ENCODE data around the gene DNAH1.

The DNAH1 gene

GRCh38 chr3:52358362-52358940 lies 42.3 kb downstream of the DNAH1 start:
- no peak for DNase-seq (ENCODE audit: low spot score)

GRCh38 chr3:52359116-52359855 lies 43.2 kb downstream of the DNAH1 start:
- DNase-seq (ENCODE audit: low spot score): no peak

GRCh38 chr3:52361011-52361410 lies 44.9 kb downstream of the DNAH1 start:
- no peak for DNase-seq (ENCODE audit: low spot score)

- DNase-seq (ENCODE audit: low spot score): no peak
These were observed 45.3 kb downstream of the DNAH1 start for GRCh38 chr3:52361454-52361853.

DNA sequence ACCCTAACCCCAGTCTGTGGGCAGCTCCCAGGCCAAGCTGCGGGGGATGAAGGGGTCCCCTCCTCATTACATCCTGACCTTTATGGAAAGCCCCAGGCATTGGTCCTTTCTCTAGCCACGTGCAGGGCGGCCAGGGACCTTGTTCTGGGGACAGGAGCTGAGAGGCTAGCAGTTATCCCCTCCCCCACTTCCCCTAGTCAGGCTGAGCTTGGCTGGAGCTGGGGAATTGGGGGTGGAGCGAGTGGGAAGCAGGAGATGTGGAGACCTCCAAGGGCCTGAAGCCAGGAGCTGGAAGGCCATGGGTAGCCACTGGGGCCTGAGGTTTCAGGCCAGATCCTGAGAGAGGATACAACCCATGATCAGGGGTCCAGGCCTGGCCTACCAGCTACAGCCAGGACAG lies 45.8 kb downstream of the DNAH1 start:
- no peak for DNase-seq (ENCODE audit: low spot score)

- no peak for DNase-seq (ENCODE audit: low spot score)
These were observed 48.4 kb downstream of the DNAH1 start for GRCh38 chr3:52364322-52365035.

- DNase-seq (ENCODE audit: low spot score): no peak
These were observed 50.4 kb downstream of the DNAH1 start for GRCh38 chr3:52366527-52366926.

DNA sequence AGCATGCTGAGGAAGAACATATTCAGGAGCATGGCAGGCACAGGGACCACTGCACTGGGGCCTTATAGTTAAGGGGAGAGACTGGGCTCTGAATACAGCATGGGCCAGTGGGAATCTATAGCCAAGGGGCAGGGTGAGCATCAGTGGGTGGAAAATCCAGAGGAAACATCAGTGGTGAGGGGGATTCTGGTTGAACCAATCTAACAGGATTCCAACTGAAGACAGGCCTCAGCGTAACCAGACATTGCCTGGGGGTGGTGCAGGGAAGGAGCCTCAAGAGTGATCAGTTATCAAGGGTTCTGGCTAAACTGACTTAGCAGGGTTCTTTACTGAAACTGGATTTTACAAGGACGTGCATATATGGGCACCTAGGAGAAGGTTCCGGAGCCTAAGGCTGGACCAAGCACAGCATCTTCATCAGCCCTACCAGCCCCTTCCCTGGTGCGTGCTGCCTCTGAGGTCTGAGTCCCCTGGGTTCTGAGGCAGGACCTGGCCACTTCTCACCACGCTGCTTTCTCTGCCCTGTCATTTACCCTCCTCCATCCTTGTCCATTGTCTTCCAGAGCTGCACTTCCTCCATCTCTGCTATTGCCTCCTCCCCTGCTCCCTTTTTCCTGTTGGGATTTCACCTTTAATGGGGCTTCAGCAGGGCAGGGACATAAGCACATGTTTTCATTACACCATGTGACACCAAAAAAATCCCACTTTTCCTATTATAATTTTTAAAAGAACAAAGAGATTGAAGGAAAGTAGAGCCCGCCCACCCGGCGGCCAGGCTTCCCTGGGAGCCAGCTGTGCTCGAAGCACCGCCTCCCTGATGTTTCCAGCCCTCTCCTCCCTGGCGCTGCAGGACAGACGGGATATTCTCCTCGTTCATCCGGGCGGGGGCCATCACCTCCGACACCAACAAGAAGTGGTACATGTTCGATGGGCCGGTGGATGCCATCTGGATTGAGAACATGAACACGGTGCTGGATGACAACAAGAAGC lies 52.1 kb downstream of the DNAH1 start:
- no peak for DNase-seq (ENCODE audit: low spot score)

DNA sequence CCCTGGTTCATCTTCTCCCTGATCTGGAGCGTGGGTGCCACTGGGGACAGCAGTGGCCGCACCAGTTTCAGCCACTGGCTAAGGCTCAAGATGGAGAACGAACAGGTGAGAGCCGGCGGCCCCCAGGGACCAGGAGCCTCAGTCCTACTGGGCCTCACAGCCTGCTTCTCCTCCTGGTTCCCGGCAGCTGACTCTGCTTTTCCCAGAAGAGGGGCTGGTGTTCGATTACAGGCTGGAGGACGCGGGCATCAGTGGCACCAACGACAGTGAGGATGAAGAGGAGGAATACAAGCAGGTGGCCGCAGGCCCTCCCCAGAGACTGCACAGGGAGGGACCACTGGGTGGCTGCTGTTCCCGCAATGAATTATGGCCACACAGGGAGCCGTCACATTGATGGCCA lies 54.4 kb downstream of the DNAH1 start:
- no peak for DNase-seq (ENCODE audit: low spot score)

DNA sequence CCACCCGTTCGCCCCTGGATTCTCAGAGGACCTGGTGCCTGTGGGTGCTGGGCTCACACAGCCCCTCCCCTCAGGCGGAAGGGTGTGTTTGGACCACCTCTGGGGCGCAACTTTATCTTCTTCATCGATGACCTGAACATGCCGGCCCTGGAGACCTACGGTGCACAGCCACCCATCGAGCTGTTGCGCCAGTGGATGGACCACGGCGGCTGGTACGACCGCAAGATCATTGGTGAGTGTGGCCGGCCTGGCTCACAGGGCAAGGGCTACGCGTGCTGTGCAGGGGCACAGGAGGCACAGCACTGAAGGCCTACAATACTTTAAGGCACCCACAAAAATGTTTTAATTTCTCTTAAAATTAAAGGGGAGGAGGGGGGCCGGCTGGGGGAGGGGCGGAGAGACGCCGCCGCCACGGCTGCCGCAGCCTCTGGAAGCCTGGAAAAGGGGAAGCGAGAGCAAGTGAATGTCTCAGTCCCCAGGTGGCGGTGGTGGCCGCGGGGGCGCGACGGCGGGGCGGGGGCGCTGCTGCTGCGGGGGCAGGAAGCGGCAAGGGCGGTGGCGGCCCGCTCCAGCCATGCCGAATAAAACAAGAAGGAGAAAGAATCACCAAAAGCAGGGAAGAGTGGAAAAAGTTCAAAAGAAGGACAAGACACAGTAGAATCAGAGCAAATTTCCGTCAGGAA lies 56.8 kb downstream of the DNAH1 start:
- no peak for DNase-seq (ENCODE audit: low spot score)

DNA sequence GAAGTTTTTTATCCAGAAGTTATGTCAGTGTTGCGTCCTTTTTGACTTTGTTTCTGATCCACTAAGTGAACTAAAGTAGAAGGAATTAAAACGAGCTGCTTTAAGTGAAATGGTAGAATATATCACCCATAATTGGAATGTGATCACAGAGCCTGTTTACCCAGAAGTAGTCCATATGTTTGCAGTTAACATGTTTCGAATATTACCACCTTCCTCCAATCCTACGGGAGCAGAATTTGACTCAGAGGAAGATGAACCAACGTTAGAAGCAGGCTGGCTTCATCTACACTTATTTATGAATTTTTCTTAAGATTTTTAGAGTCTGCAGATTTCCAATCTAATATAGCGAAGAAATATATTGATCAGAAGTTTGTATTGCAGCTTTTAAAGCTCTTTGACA lies 57.6 kb downstream of the DNAH1 start:
- DNase-seq (ENCODE audit: low spot score): no peak

DNA sequence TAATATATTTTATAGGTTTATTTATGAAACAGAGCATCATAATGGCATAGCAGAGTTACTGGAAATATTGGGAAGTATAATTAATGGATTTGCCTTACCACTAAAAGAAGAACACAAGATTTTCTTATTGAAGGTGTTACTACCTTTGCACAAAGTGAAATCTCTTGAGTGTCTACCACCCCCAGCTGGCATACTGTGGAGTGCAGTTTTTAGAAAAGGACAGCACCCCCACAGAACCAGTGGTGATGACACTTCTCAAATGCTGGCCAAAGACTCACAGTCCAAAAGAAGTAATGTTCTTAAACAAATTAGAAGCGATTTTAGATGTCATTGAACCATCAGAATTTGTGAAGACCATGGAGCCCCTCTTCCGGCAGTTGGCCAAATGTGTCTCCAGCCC lies 58.1 kb downstream of the DNAH1 start:
- DNase-seq (ENCODE audit: low spot score): no peak

- no peak for DNase-seq (ENCODE audit: low spot score)
These were observed 63.5 kb downstream of the DNAH1 start for GRCh38 chr3:52379610-52380009.

- no peak for DNase-seq (ENCODE audit: low spot score)
These were observed 63.9 kb downstream of the DNAH1 start for GRCh38 chr3:52380023-52380422.

- no peak for DNase-seq (ENCODE audit: low spot score)
These were observed 65.5 kb downstream of the DNAH1 start for GRCh38 chr3:52381623-52382022.

GRCh38 chr3:52383446-52383845 lies 67.3 kb downstream of the DNAH1 start:
- DNase-seq (ENCODE audit: low spot score): no peak

GRCh38 chr3:52384019-52384761 lies 68.1 kb downstream of the DNAH1 start:
- DNase-seq (ENCODE audit: low spot score): no peak

DNA sequence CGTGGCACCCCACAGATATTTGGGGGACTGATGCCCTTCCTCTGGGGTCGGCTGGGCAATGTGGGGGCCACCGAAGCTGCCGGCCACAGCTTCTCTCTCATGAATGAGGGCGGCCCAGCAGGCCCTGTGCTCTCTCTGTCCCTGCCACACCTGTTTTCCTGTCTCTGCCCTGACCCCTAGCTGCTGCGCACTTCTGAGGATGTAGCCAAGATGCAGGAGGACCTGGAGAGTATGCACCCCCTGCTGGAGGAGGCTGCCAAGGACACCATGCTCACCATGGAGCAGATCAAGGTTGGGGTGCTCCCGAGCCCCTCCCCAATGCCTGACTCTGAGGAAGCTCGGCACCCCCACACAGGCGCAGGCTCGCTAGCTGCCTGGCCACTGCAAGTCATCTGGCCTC lies 69.0 kb downstream of the DNAH1 start:
- peak; percentile 71 for DNase-seq (ENCODE audit: low spot score)

GRCh38 chr3:52387481-52387880 lies 71.4 kb downstream of the DNAH1 start:
- no peak for DNase-seq (ENCODE audit: low spot score)

DNA sequence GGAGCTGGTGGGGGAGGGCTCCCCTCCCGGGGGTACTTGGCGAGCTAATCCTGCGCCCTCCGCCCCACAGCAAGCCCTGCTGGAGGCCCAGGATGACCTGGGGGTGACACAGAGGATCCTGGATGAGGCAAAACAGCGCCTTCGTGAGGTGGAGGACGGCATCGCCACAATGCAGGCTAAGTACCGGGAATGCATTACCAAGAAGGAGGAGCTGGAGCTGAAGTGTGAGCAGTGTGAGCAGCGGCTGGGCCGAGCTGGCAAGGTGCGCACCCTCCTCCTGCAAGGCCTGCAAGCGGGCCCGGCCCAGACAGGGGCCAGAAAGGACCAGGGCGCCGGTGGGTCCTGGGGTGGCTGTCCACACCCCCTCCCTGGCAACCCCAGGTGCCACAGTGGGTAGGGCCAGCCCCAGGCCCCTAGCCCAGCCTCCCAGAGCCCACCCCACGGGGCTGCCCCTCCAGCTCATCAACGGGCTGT lies 72.3 kb downstream of the DNAH1 start:
- no peak for DNase-seq (ENCODE audit: low spot score)

DNA sequence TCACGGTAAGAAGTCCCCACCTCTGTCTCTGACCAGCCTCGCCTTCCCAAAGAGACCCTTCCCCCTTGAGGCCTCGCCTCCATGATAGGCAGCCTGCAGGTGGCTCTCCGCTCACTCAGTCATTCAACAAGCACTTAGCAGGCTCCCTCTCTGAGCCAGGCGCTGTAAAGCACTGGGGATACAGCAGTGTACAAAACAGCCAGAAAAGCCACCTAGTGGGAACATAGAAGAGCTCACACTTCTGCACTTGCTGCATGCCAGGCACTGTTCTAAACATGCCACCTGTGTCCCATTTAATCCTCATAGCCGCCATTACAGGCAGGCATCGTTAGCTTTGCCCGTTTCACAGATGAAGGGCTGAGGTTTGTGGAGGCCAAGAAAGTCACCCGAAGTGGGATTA lies 72.8 kb downstream of the DNAH1 start:
- no peak for DNase-seq (ENCODE audit: low spot score)

Measured in hepatic stellate cell (primary cell).